ENCODE measurements around the gene MRGPRE.

The MRGPRE gene

DNA sequence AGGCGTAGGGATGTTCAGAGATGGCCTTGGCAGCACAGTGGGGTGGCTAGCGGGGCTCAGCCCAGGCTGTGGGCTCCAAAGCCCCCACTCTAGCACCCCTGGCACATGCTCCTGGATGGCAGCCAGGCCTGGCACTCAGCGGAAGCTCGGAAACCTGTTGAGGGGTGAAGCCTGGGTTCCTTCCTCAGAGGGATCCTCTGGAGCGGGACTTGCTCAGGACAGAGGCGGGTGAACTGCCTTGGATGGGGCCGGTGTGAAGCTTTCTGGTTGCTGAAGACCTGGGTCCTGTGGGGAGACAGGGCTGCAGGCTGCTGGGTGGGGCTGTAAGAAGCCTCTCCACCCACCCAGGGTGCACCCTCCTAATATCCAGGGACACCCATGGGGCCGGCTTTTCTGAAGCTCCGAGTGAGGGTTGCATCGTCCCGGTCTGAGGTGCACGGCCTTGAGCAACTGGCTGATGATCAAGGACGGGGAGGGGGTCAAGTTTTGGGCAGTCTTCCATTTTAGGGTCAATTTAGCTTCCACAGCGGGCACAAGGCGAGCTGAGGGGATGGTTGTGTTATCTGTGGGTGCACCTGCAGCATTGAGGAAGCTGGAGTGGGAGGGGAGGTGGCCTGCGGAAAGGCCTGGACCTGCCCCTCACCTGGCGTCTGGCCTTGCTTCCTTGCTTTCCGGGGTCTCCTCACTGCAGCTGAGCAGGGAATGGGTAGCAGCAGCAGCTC, 5.2 kb downstream of the MRGPRE start:
- no peak for DNase-seq

DNA sequence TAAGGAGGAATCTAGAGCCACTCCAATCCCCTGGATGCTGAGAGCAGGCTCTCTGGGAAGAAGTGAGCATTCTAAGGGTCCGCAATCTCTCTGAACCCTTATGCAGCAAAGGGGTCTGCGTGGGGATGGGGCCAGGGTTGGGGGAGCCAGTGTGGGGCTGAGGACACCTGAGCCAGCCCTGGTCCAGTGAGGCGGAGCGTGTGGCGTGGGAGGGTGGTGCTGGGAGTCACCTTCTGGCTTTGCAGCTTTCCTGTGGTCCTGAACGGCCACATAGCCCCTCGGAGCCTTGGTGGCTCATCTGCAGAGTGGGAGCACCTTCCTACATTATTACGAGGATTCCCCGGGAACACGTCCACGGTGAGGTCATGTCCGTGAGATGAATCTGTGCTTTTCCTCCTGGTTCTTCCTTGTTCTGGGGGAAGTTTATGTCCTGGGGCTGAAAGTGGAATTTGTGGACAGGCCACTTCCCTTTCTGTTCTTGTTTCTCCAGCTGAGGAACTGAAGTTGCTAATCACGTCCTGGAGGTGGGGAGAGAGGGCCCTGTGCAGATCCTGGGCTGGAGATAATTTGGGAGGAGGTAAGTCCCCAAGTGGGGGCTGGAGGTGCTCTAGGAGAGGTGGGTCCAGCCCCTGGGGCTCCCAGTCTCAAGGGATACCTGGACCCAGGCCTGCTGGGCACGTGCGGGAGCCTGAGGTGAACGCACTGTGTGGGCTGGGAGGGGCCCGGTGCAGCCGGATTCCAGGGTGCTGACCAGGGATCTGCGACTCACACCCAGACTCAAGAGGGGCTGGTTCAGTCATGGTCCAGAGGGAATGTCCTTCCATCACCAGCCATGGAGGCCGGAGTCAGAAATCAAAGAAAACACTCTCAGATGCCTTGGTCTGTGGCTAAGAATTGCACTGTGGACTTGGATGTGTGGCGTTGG, 6.1 kb downstream of the MRGPRE start:
- no peak for DNase-seq

DNA sequence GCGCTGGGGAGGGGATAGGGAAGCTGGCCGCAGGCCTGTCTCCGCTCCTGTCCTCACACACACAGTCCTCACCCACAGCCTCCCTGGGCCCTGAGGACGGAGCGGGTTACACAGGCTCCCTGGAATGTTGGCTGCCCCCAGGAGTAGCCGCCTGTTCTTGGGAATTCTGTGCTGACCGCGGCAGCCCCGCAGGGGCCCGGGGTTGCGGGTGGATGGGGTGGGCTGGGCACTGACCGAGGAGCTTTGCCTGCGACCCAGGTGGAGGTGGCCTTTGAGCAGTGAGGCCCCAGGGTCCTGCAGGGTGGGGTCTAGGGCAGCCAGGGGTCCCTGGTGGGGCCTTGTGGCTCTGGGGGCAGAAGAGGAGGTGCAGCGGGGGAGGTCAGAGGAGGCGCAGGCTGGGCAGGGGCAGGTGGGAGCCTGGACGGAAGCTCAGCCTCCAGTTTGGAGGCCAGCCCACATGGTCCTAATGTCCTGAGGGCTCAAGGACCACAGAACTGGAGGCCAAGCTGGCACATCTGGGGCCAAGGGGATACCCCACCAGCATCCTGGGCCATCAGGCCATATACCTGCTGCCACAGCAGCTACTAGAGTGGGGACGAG, 7.0 kb downstream of the MRGPRE start:
- no peak for DNase-seq

DNA sequence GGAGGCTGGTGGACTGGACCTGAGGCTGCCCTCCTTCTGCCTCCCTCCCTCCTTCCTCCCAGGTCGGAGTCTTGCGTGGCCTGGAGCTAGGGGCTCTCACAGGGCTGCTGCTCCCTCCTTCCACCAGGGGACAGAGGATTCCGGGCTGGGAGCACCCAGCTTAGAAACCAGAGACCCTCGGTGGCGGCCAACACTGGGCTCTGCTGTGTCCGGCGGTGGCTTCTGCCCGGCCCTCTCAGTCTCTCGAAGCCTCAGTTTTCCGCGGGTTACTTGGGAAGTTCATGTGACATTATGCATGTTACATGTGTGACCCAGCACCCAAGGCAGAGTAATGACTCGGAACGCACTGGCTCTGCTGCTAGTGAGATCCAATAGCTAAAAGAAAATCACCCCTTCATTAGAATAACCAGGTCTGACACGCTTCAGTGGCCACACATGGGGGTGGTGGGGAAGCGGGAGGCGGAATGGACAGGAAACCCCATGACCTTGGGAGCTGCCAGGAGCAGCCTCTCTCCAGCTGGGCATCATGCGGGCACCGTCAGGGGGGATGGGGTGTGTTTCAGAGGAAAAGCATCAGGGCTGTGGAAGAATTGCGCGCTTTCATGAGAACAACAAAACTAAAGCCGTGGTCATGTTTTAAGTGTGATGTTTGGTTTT, 7.7 kb downstream of the MRGPRE start:
- DNase-seq: no peak

DNA sequence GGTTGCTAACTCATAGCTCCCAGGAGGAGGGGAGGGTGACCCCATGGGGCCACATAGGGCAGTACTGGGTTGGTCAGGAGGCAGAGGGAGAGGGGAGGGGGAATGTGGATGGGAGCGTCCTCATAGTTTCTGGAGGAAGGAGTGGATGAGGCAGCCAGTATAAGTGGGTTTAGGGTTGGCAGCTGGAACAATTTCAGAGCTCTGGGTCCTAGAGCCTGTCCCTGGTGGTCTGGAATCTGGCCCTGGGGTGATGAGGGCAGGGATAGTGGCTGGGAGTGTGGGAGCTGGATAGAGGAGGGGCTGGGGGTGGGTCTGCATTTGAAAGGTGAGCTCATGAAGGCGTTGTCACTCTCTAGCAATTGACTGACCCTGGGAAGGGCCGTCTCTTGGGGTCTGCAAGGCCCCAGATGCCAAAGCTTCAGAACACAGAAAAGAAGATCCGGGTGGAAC, 8.3 kb downstream of the MRGPRE start:
- DNase-seq: no peak

DNA sequence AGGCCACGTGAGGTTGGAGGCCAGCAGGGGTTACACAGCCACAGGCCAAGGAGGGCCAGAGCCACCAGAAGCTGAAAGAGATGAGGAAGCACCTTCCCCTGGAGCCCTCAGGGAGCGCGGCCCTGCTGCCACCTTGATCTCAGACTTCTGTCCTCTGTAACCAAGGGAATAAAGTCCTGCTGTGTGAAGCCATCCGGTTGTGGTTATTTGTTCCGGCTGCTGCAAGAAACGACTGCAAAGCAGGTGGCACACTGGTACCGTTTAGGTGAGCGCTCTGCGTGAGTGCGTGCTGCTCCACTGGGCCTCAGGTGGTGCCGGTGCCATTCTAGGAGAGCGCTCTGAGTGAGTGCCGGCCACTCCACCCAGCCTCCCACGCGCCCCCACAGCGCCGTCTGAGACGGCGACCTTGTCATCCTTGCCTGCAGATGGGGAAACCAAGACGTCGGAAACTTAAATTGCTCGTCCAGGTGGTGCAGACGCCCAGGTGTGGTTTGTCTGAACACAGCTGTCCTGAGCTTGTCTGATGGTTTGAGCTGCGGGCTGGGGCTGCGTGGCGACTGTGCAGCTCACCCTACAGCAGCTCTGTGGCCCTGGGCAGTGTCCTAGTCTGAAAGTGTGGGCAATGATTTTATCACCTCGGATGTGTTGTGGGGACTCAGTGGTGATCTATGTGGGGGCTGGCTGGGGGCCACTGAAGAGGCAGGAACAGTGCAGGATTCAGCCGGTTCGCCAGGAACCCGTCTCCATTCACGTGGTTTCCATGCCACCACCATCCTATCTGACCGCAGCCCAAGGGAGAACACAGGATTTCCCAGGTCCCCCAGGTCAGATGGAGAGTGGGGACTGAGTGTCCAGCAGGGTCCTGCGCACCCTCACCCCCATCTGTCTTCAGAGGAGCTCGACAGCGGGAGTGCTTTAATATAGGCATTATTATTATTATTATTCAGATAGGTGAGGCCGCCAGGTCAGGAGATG, 9.0 kb downstream of the MRGPRE start:
- peak; percentile 48 for DNase-seq

DNA sequence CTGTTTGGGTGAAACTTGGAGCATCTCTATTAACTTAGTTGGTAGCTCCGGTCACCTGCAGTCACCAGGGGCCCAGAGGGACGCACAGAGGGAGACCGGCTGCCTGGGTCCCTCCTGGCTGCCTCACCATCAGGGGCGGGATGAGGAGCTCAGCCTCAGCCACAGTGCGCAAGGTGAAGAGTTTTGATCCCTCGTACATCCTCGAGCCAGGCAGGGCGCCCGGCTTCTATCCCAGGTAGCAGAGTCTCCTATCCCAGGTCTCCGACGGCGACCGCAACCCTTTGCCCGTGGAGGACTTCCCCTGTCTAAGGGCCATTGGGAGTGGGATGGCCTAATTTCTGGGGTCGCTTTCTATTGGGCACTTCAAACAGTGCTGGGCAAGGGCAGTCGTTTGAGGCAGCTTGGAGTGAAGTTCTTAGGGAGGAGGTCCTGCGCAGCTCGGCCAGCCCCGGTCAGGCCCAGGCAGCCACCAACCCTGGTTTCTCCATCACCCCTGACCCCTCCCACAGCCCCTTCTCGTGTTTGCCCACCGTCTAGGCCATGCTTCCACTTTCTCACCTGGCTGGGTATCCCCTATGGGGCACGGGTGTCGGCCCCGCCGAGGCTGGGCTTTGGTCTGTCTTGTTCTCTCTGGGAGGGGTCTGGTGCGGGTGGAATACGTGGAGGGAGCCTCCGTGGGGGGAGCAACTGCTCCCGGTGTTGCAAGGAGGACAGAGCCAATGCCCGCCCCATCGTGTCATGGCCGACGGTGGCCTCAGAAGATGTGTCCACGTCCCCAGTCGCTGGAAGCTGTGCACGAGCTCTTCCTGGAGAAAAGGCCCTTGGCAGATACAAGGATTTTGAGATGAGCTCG, 10.0 kb downstream of the MRGPRE start:
- no peak for DNase-seq

DNA sequence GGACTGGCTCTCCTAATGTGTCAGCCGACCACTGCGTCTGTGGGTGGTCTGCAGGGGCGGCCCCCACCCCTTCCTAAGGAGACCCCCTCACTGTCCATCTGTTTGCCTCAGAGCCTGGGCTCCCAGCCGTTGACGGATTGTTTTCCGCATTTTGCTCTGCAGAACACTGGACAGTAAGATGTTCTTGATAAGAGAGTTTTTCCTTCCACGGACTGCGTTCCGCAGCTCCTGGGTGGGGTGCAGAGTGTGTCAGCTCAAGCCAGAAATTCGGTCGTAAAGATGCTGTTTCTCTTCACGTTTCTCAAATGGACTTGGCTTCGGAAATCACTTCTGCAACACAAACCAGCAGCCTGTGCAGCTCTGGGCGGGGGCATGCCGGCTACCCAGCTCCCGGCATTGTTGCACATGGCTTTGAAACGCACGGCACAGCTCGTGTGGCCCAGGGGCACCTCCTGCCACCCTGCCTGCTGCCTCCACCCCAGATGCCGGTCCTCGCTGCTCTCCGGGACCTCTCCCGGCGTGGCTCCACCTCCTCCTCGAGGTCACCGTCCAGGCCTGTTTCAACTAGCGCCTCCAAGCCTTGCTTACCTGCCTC, 10.7 kb downstream of the MRGPRE start:
- no peak for DNase-seq

DNA sequence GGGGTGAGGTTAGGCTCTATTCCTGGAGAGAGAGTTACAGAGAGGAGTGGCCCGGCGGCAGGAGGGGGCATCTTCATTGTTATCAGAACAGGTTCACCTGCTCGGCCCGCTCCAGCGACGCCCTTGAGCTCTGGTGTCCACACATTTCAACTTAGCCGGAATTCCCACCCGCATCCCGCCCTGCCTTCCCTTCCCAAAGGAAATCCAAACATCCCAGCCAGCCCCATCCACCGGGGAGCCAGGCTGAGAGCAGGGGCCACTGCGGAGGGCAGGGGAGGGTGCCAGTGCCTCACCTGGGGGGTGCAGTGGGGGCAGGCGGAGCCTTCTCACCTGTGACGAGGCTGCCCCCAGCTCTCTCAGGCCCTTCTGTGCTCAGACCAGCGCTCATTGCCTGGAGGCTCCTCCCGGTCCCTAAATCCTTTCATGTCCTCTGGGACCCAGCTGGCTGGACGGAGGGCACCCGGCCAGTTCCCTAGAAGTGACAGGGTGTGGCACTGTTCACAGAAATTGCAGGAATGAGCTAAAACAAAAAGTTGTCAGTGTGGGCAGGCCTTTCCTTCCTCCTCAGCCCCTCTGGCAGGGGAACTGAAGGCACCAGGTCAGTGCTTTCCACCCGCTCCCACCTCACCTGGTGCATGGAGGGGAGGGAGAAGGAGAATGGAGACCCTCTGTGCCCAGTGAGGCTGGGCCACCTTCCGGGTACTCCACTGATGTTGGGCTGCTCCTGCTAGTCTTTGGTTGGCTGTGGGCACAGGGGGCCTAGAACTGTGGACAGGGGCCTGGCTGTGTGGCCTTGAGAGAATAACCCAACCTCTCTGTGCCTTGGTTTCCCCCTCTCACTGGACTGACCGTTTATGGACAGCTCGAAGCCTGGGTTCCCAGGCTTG, 11.5 kb downstream of the MRGPRE start:
- DNase-seq: peak; percentile 36

DNA sequence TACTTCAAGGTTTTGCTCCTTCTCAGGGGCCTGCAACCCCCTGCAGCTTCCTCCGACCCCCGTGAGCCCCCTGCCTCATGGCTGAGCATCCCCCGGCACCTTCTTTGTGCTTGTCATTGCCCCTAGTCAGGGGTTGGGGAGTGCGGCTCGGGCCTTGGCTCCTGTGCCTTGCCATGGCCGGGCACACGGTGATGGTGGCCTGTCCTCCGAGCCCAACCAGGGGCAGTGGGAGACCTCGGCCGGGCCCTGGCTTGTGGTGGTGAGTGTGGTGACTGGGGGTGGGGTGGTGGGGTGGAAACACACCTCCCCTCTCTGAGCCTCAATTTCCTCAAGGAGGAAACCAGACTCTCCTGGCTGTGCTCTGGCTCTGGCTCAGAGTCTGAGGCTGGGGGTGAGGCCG, 12.1 kb downstream of the MRGPRE start:
- no peak for DNase-seq

DNA sequence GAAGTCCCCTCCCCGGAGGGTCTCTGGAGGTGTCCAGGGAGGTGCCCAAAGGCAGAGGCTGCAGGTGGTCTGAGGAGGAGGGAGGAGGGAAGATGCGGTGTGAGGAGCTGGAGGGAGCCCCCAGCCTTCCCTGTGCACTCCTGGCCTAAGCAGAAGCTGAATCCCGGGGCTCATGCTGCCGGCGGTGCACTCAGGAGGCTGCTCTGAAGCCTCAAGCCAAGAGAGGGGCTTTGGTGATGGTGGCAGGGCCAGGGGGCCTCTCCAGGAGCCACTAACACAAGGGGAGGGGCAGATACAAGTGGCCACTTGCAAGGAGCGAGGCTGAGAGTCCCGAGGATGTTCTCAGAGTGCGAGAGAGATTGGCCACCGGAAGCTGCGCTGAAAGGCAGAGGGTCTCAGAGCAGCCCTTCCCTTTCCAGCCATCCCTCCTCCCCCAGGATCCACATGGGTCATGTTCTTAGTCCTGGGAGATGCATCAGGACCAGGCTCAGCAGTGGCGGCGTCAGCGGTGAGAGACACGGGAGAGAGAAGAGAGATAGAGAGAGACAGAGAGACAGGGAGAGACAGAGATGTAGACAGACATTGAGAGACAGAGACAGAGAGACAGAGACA, 12.8 kb downstream of the MRGPRE start:
- DNase-seq: no peak

DNA sequence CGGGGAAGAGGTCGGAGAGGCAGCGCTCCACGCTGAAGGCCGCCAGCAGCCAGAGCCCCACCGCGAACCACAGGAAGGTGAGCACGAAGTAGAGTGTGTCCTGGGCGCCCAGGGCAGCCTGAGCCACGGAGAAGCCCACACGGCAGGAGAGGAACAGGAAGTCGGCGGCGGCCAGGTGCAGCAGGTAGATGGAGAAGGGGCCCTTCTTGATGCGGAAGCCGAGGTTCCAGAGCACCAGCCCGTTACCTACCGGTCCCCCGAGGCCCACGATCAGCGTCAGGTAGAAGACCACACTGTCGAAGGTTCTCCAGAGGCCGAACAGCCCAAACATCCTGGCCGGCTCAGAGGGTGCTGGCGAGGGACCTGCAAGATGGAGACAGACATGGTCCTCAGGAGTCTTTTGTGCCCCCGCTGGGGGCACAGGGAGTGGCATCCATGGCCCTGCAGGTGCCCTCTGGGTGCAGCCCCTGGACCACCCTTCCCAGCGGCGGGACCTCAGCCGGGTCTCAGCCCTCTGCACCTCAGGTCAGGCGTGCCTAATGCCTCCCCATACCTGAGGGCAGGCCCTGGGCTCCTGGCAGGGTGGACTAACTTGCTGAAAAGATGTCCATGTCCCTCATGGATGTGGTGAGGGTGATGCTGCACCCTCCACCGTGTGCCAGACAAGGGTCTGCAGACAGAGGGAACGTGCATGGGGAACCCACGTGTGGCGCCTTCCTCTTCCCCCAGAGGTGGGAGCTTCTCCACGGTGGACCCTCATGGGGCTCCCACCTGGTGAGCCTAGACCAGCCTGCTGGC, 13.5 kb downstream of the MRGPRE start, which contains the start of gene MRGPRG:
TSS of gene MRGPRG (minus strand) at position 331 of the 798 bp plus-strand sequence. CDS start at position 331, 0 bp downstream.
- no peak for DNase-seq

DNA sequence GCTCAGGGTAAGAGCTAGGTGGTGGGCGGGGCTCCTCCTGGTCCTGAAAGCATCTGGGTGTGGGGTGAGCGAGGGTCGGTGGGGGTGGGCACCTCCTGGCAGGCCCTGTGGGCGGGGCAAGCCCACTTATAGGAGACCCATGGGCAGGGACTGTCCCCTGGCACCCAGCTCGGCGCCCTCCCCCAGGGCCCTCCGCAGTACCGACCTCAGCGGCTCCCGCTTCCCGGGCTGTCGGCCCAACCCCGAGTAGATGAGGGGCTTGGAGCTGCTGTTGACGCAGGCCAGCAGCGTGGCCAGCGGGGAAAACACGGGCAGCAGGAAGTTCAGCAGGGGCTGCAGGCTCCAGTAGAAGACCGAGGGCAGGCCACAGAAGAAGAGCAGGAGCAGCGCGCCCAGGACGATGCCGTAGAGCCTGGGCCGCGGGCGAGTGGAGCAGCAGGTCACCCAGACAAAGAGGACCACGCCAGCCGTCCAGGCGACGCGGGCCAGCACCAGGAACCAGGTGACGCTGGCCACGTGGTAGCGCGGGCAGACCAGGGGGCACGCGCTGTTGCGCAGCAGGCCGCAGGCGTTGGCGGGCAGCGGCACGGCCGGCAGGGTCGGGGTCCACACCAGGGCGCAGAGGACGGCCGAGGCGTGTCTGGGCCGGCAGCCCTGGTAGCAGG, 14.3 kb downstream of the MRGPRE start:
- no peak for DNase-seq

DNA sequence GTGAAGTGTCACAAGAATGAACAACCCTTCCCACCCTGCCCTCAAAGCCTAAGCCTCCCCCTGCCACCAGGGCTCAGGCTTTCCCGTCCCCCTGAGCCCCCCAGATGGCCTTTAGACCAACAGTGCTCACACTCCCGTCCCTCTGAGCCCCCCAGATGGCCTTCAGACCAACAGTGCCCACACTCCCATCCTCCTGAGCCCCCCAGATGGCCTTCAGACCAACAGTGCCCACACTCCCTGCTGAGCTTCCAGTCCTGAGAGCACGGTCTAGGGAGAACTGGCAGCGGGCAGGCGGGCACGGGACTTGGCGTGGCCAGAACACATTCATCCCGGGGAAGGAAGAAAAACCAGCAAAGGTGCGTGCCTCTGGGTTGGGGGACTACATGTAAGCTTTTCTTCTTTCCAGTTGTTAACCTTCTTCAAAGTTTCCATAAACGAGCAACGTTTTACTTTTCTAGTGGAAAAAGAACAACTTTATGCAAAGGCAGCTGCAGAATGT, 16.1 kb downstream of the MRGPRE start:
- DNase-seq: no peak

DNA sequence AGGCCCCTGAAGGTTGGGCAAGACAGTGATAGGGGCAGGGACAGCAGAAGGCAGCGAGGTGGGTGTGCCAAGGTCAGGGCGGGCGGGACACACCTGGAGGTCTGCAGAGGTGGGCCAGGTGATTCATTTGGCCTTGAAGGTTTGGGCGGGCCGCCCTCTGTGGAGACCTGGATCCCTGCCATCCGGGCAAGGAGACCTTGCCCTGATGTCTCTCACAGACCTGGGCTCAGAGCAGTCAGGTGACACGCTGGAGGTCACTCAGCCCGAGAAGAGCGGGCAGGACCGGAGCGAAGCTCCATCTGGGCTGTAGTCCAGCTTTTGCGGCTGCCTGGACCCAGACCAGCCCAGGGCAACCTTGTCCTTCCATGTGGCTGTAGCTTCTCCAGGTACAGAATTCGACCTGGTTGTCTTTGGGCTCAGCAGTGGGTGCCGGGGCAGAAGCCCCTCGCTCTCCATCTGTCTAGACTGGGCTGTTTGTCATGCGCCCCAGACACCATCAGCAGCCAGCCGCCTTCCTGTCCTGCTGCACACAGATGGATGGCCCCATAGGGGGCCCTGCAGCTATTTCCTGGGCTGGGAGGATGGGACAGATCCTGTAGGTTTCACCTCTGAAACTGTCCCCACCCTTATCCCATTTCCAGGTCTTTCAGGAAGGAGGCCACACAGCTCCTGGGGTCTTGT, 16.7 kb downstream of the MRGPRE start:
- DNase-seq: no peak

DNA sequence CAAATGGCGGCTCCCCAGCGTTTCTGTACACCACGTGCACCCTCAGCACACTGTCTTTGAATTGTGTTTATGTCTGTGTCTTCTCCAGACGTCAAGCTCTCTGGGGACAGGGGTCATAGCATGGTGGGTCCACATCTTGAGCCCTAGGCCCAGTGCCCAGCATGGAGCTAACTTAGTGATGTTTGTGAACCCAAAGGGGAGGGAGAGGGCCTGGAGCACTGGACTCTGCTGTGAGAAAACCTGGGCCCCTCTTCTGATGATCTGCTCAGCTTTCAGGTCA, 17.9 kb downstream of the MRGPRE start:
- no peak for DNase-seq

Measured in activated CD8-positive, alpha-beta memory T cell treated with anti-CD3 and anti-CD28 coated beads, Interleukin-2, amount 50 U/mL, for 48 hours (primary cell).